ENCODE measurements around the gene RBM7.

Gene RBM7

DNA sequence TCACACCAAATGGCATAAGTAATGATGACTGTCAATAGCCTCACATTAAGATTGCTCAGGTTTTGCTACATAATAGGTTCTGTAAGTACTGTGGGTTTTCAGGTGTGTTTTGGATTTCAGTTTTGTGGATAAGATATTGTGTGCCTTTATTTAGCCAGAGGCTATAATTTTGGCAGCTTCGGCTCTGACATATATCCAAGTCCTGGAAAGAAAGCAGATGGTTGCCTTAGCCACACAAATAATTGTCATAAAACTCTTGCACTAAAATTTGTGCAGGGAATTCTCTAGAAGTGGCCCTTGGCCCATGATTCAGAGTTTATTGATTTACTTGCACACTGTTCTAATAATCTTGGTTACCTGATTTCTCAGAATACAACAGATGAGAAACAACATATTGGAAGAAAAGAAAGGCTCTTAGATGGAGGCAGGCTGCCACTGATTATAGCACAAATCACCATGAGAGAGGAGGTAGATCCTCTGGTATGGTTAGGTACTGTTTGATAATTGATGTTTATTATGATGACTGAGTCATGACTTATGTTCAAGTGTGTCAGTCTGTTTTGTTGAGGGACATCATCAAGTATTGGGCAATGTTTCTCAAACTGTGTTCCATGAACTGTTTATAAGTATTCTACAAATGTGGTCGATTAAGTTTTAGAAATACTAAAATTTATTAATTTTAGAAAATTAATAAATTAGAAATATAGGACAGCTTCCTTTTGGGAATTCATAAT lies 48.5 kb downstream of the RBM7 start:
- DNase-seq = no peak

DNA sequence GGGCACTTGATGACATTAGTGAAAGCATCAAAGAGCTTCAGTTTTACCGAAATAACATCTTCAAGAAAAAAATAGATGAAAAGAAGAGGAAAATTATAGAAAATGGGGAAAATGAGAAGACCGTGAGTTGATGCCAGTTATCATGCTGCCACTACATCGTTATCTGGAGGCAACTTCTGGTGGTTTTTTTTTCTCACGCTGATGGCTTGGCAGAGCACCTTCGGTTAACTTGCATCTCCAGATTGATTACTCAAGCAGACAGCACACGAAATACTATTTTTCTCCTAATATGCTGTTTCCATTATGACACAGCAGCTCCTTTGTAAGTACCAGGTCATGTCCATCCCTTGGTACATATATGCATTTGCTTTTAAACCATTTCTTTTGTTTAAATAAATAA lies 49.4 kb downstream of the RBM7 start:
- DNase-seq = no peak

DNA sequence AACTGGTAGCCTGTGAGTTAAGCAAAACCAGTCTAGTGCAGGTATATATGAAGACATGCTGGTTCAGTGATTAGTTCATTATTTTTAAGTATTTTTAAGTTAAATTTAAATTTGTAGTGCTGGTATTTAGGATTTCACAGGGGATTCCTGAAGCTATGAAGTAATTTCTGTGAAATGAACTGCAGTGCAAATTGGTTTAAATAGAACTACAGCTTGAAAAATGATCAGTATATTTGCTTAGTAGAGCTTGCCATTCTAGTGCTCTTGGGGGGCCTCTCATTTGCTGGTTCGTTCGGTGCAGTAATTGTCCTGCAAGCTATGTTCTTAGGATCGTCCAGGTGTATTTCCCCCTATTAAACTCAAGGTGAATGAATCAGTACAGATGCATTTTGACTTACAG lies 51.9 kb downstream of the RBM7 start:
- no peak for DNase-seq
